Loucy (cell line): ENCODE data around the gene SLC35F6.

ENCODE experiments used
- H2AFZ ChIP-seq: fragments of 200-600 bp; sonication (generic); 2 replicates; pipeline ENCODE4 v1.6.0; 2016; ENCODE audit warnings: antibody characterized with exemption, mild to moderate bottlenecking, low read length, moderate library complexity
- H3F3A ChIP-seq: fragments of 200-600 bp; 2 replicates; pipeline ENCODE4 v1.6.0; 2016; ENCODE audit warnings: antibody characterized with exemption, low read depth, mild to moderate bottlenecking
- H3K27me3 ChIP-seq: fragments of 200-600 bp; sonication (generic); 2 replicates; pipeline ENCODE4 v1.6.1; 2014; ENCODE audit warnings: low read length, mild to moderate bottlenecking; ENCODE audit not compliant: insufficient read depth, poor library complexity, severe bottlenecking
- H3K36me3 ChIP-seq: fragments of 200-600 bp; sonication (generic); 2 replicates; pipeline ENCODE4 v1.6.1; 2016; ENCODE audit warnings: low read length; ENCODE audit not compliant: insufficient read depth
- H3K4me1 ChIP-seq: fragments of 200-600 bp; sonication (generic); 2 replicates; pipeline ENCODE4 v1.5.1; 2014; ENCODE audit warnings: low read length, mild to moderate bottlenecking; ENCODE audit not compliant: insufficient read depth, poor library complexity, severe bottlenecking
- H3K4me2 ChIP-seq: fragments of 200-600 bp; sonication (generic); 2 replicates; pipeline ENCODE4 v1.6.0; 2014; ENCODE audit warnings: antibody characterized with exemption, low read length, low read depth, mild to moderate bottlenecking; ENCODE audit not compliant: poor library complexity, severe bottlenecking
- H3K4me3 ChIP-seq: fragments of 200-600 bp; sonication (generic); 2 replicates; pipeline ENCODE4 v1.5.1; 2014; ENCODE audit warnings: low read length, mild to moderate bottlenecking, mixed read lengths; ENCODE audit not compliant: poor library complexity, severe bottlenecking
- H3K79me2 ChIP-seq: fragments of 200-600 bp; sonication (generic); 2 replicates; pipeline ENCODE4 v1.6.1; 2014; ENCODE audit warnings: low read length; ENCODE audit not compliant: insufficient read depth
- H3K9ac ChIP-seq: fragments of 200-600 bp; sonication (generic); 2 replicates; pipeline ENCODE4 v1.6.0; 2014; ENCODE audit warnings: mild to moderate bottlenecking, low read depth, low read length, moderate library complexity; ENCODE audit not compliant: poor library complexity, severe bottlenecking
- H3K9me2 ChIP-seq: fragments of 200-600 bp; sonication (generic); replicated peaks from 2 replicates; pipeline ENCODE4 v1.6.1; 2016; ENCODE audit warnings: low read depth, low read length, mixed read lengths
- H3K9me3 ChIP-seq: fragments of 200-600 bp; sonication (generic); 2 replicates; pipeline ENCODE4 v1.6.1; 2014; ENCODE audit warnings: mild to moderate bottlenecking, antibody characterized with exemption, low read length, low read depth; ENCODE audit not compliant: insufficient read depth
- H4K20me1 ChIP-seq: fragments of 200-600 bp; sonication (generic); 2 replicates; pipeline ENCODE4 v1.6.0; 2014; ENCODE audit warnings: antibody characterized with exemption, low read length, mild to moderate bottlenecking; ENCODE audit not compliant: insufficient read depth, poor library complexity, severe bottlenecking
- CTCF ChIP-seq: fragments of 200-600 bp; sonication (generic); conservative IDR thresholded peaks from 2 replicates; pipeline ENCODE4 v1.5.1; 2014; ENCODE audit warnings: mild to moderate bottlenecking, antibody characterized with exemption, low read length
- EZH2phosphoT487 ChIP-seq: fragments of 200-600 bp; IDR thresholded peaks from 2 replicates; pipeline ENCODE4 v1.6.1; 2018; ENCODE audit warnings: antibody characterized with exemption, mild to moderate bottlenecking, moderate library complexity, borderline replicate concordance

The SLC35F6 gene

GRCh38 chr2:26738481-26738880 lies 25.6 kb upstream of the SLC35F6 start:
- no peaks in the 10 kb centered on the region for H3K9me3 ChIP-seq
- no peak overlapping the region for H3K9ac ChIP-seq
- H3K9me2 ChIP-seq, result no peaks in the 10 kb centered on the region
- no peaks in the 10 kb centered on the region for H3F3A ChIP-seq
- TF ChIP-seq EZH2phosphoT487 (no peak), CTCF (no peak)
- no peaks in the 10 kb centered on the region for H3K79me2 ChIP-seq
- H3K4me3 ChIP-seq, result no peak overlapping the region
- no peak overlapping the region for H2AFZ ChIP-seq
- H3K4me1 ChIP-seq, result peaks cover 16% of the 10 kb centered on the region
- no peaks in the 10 kb centered on the region for H4K20me1 ChIP-seq
- no peaks in the 10 kb centered on the region for H3K27me3 ChIP-seq
- no peak overlapping the region for H3K4me2 ChIP-seq
- no peaks in the 10 kb centered on the region for H3K36me3 ChIP-seq

GRCh38 chr2:26739514-26739913 lies 24.6 kb upstream of the SLC35F6 start:
- Histone ChIP-seq H2AFZ (no peak overlapping the region), H3K9me2 (no peaks in the 10 kb centered on the region), H3K79me2 (no peaks in the 10 kb centered on the region), H3K4me3 (no peak overlapping the region), H3K4me1 (peaks cover 16% of the 10 kb centered on the region), H3K36me3 (no peaks in the 10 kb centered on the region), H3K9ac (no peak overlapping the region), H3K27me3 (no peaks in the 10 kb centered on the region), H3K9me3 (no peaks in the 10 kb centered on the region), H3F3A (no peaks in the 10 kb centered on the region), H3K4me2 (no peak overlapping the region), H4K20me1 (no peaks in the 10 kb centered on the region)
- TF ChIP-seq EZH2phosphoT487, result no peak
- TF ChIP-seq CTCF, result no peak

- peaks cover 16% of the 10 kb centered on the region for H3K4me1 ChIP-seq
- no peaks in the 10 kb centered on the region for H3F3A ChIP-seq
- H3K9ac ChIP-seq, result no peak overlapping the region
- H3K9me2 ChIP-seq, result no peaks in the 10 kb centered on the region
- H4K20me1 ChIP-seq, result no peaks in the 10 kb centered on the region
- no peak for TF ChIP-seq EZH2phosphoT487
- TF ChIP-seq CTCF, result no peak
- H3K4me3 ChIP-seq, result peak overlapping the region; percentile 22
- H2AFZ ChIP-seq, result no peak overlapping the region
- H3K79me2 ChIP-seq, result no peaks in the 10 kb centered on the region
- no peaks in the 10 kb centered on the region for H3K27me3 ChIP-seq
- H3K4me2 ChIP-seq, result peak overlapping the region; percentile 70
- no peaks in the 10 kb centered on the region for H3K36me3 ChIP-seq
- H3K9me3 ChIP-seq, result no peaks in the 10 kb centered on the region
Measured at GRCh38 chr2:26740346-26740745, 23.7 kb upstream of the SLC35F6 start.
